NCI-H82 treated with DMSO at 0.1 percent for 48 hours (cell line): ENCODE measurements around the gene CHST1.
A peak's percentile ranks its signal among the peaks of the same experiment; 100 is the strongest.

Experiments
- DNase-seq: peaks from one replicate; lab custom pipeline; 2025; ENCODE audit not compliant: unreplicated experiment; lab: John Stamatoyannopoulos, UW

The CHST1 gene

DNA sequence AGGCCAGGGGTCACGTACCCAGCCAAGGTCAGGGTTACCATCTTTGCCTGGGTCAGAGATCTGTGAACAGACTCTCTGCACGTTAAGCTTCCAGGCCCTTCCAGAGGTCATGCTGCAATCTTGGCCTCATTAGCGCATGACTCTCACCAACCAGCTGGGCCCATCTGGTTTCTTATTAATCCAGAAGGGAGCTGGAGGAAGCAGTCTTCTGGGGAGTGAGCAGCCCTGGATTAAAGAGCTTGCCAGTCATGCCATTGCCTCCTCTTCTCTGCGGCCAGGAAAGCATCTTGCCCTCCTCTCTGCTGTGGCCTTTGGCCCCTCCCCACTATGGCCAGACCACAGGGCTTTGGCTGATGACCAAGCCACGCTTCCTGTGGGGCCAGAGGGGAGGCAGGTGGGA is 57.4 kb downstream of the CHST1 start:
- peak; percentile 77 for DNase-seq

DNA sequence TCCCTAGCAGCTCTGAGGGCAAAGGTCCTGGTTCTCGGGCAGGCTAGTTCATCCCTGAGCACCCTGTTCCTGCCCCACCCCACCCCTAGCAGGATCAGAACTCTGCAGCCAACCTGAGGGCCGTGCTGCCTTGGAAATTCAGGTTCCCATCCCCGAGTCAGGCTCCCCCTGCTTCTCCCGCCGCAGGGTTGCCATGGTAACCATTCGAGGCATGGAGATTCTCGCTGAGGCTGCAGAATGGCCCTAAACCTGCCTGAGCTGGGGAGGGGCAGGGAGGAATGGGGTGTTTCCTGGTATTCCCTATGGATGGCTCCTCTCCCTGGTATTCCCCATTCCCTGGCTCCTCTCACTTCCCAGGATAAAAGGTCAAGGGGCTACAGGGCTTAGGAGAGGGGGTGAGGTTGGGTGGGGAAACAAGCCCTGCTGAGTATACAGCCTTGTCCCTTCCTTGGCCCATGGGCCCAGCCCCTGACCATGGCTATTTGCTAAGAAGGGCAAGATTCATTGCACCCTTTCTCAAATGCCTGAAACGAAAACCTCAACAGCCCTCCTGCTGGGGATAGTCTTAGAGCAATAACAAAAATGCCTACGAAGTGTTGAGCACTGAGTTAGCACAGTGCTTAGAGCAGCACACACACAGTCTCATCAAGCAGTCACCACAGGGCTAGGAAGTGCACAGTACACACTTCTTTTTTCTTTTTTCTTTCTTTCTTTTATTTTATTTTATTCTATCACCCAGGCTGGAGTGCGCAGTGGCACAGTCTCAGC is 58.7 kb downstream of the CHST1 start:
- DNase-seq = no peak

- no peak for DNase-seq
Measured at GRCh38 chr11:45605051-45605450, 60.4 kb downstream of the CHST1 start.

GRCh38 chr11:45603946-45604682 is 61.3 kb downstream of the CHST1 start:
- DNase-seq = no peak

DNA sequence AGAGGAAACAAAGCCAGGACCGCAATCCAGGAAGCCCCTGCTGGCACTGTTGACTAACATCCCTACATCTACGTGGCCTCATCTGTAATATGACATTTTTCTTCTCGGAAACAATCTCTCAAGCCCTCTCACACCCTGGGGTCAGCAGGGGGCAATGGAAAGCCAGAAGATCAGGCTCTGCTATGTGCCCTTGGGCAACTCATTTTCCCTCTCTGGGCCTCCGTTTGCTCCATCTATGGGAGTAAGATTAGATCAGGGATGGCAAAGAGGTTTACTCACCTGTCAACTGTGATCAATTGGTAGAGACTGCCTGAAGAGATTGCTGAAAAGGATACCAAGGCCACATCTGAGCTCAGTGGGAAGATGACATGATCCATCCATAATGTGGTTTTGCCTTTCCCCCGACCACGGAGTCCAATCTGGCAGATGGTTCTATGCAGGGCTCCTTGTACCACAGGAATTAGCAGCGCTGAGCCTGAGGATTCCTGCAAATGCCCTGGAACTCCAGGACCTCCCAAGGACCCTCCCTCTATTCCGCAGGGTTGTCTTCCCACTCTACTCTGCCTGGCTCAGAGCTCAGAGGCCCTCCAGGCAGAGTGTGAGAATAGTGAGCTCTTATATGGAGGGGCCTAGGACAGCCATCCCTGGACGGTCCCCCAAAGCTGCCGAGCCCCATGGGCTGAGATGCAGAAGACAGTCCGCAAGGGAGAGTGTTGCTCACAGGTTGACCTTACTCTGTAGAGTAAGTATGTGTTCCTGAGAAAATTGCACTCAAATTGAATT is 66.1 kb downstream of the CHST1 start:
- no peak for DNase-seq
